Mesothelial cell of epicardium (in vitro differentiated cells): ENCODE data around the gene TUBB6. TPM values are rescaled to one million over a fixed set of nuclear protein-coding genes. Genes with fewer than 3 reads are reported as not detected.

Experiments
- DNase-seq, 2 experiments: peaks; one replicate each; pipeline ENCODE4 v3.0.0; 2021; ENCODE audit warnings: low spot score in 2 of 2; ENCODE audit not compliant: unreplicated experiment in 2 of 2
- H3K27ac Mint-ChIP-seq: 2 replicates; pipeline ENCODE4 v1.8.0; 2021; ENCODE audit warnings: mixed read lengths
- H3K27me3 Mint-ChIP-seq: 2 replicates; pipeline ENCODE4 v1.8.0; 2021; ENCODE audit warnings: low read depth, mixed read lengths
- H3K36me3 Mint-ChIP-seq: 2 replicates; pipeline ENCODE4 v1.8.0; 2021; ENCODE audit warnings: mixed read lengths
- H3K4me1 Mint-ChIP-seq: 2 replicates; pipeline ENCODE4 v1.8.0; 2021; ENCODE audit warnings: mixed read lengths
- H3K4me3 Mint-ChIP-seq: 2 replicates; pipeline ENCODE4 v1.8.0; 2021; ENCODE audit warnings: mild to moderate bottlenecking, moderate library complexity, mixed read lengths
- H3K9me3 Mint-ChIP-seq: 2 replicates; pipeline ENCODE4 v1.8.0; 2021; ENCODE audit warnings: mixed read lengths
- CTCF ChIP-seq: fragments of 200-600 bp; sonication (generic); IDR thresholded peaks from one replicate; pipeline ENCODE4 v1.5.0; 2021; ENCODE audit warnings: antibody characterized with exemption; ENCODE audit not compliant: unreplicated experiment
- total RNA-seq: library from RNA; stranded (reverse); gene quantifications from 3 replicates; pipeline ENCODE4 v1.2.1, GENCODE V29; 2021

TUBB6 gene
- total RNA-seq, 1 donor from 2014 or later = 55.0 TPM

GRCh38 chr18:12336171-12336613 is 28.2 kb downstream of the TUBB6 start:
- no peak for TF ChIP-seq CTCF
- H3K36me3 Mint-ChIP-seq = peaks cover 35% of the 10 kb centered on the region
- no peak for DNase-seq
- H3K4me3 Mint-ChIP-seq = no peak overlapping the region
- no peaks in the 10 kb centered on the region for H3K9me3 Mint-ChIP-seq
- H3K27me3 Mint-ChIP-seq = no peaks in the 10 kb centered on the region
- H3K27ac Mint-ChIP-seq = peak overlapping the region; percentile 53
- peaks cover 25% of the 10 kb centered on the region for H3K4me1 Mint-ChIP-seq

GRCh38 chr18:12336887-12337286 is 28.8 kb downstream of the TUBB6 start:
- no peaks in the 10 kb centered on the region for H3K27me3 Mint-ChIP-seq
- H3K4me1 Mint-ChIP-seq = peaks cover 25% of the 10 kb centered on the region
- H3K36me3 Mint-ChIP-seq = peaks cover 41% of the 10 kb centered on the region
- H3K9me3 Mint-ChIP-seq = no peaks in the 10 kb centered on the region
- H3K4me3 Mint-ChIP-seq = no peak overlapping the region
- no peak overlapping the region for H3K27ac Mint-ChIP-seq
- no peak for DNase-seq
- no peak for TF ChIP-seq CTCF

GRCh38 chr18:12338382-12338781 is 30.3 kb downstream of the TUBB6 start:
- no peaks in the 10 kb centered on the region for H3K9me3 Mint-ChIP-seq
- no peaks in the 10 kb centered on the region for H3K27me3 Mint-ChIP-seq
- no peak for TF ChIP-seq CTCF
- peak overlapping the region; percentile 79 for H3K27ac Mint-ChIP-seq
- H3K36me3 Mint-ChIP-seq = peaks cover 53% of the 10 kb centered on the region
- no peak overlapping the region for H3K4me3 Mint-ChIP-seq
- peaks cover 25% of the 10 kb centered on the region for H3K4me1 Mint-ChIP-seq
- no peak for DNase-seq

GRCh38 chr18:12340945-12341660 is 33.1 kb downstream of the TUBB6 start:
- Mint-ChIP-seq H3K27me3 (no peaks in the 10 kb centered on the region), H3K36me3 (peaks cover 52% of the 10 kb centered on the region), H3K4me3 (no peak overlapping the region), H3K4me1 (peaks cover 17% of the 10 kb centered on the region), H3K27ac (no peak overlapping the region), H3K9me3 (no peaks in the 10 kb centered on the region)
- no peak for TF ChIP-seq CTCF
- no peak for DNase-seq

- H3K4me1 Mint-ChIP-seq = peaks cover 8% of the 10 kb centered on the region
- no peaks in the 10 kb centered on the region for H3K27me3 Mint-ChIP-seq
- H3K27ac Mint-ChIP-seq = no peak overlapping the region
These were observed 34.6 kb downstream of the TUBB6 start for GRCh38 chr18:12342661-12343060.

More at GRCh38 chr18:12342661-12343060, 34.6 kb downstream of the TUBB6 start:
- no peak for DNase-seq
- H3K9me3 Mint-ChIP-seq = no peaks in the 10 kb centered on the region
- TF ChIP-seq CTCF = no peak
- no peak overlapping the region for H3K4me3 Mint-ChIP-seq
- peaks cover 50% of the 10 kb centered on the region for H3K36me3 Mint-ChIP-seq
